ENCODE results near the gene ADPRM.

The ADPRM gene

GRCh38 chr17:10733666-10734065, 36.3 kb downstream of the ADPRM start:
- Histone ChIP-seq H3K27ac (ENCODE audit: extremely low read depth, low read depth, low read length) (no peak overlapping the region), H3K36me3 (ENCODE audit: control insufficient read depth in 2 of 2, insufficient read depth in 1 of 2, low read length in 2 of 2) (no peaks in the 10 kb centered on the region), H3K4me1 (ENCODE audit: control insufficient read depth, insufficient read depth, low read length) (no peaks in the 10 kb centered on the region), H3K9me3 (ENCODE audit: control insufficient read depth, insufficient read depth, low read depth, low read length) (no peaks in the 10 kb centered on the region), H3K4me3 (ENCODE audit: low read depth, low read length) (no peak overlapping the region)
- ChIA-PET CTCF (interaction anchor here (0.6 to 3.4 kb wide), 4 partner anchors 111 to 1255 kb away, joined by 3 to 23 read pairs (median 4); no protein-coding TSS in a partner anchor), POLR2A (no interaction called here)
- TF ChIP-seq ZNF777 (tag by site-specific recombination; IDR thresholded peaks at IDR 0.05; ENCODE audit: borderline replicate concordance) = no peak
- TF ChIP-seq ZBTB17 (tag by site-specific recombination; IDR thresholded peaks at IDR 0.05) = no peak
- no peak for TF ChIP-seq HOXD13 (CRISPR knock-in tag; IDR thresholded peaks at IDR 0.05; ENCODE audit: borderline replicate concordance)
- no peak for TF ChIP-seq SETDB1 (IDR thresholded peaks at IDR 0.05; ENCODE audit: insufficient read length, low read length)
- TF ChIP-seq OVOL3 (tag by site-specific recombination; IDR thresholded peaks at IDR 0.05) = no peak

DNA sequence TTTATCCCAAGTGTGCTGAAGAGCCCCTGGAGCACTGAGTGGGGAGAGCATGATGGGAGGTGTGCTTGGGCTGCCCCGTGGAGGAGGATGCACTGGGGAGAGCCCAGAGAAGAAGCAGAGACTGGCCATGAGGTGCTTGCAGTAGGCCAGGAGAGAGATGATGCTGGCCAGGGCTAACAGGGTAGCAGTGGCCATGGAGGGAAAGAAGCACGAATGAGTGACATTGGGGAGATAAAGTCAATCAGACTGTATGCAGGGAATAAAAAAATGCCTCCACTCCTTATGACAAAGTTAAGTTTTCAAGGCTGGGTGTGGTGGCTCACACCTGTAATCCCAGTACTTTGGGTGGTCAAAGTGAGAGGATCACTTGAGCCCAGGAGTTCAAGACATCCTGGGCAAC, 37.9 kb downstream of the ADPRM start:
- TF ChIP-seq ZBTB7A (tag by site-specific recombination; IDR thresholded peaks at IDR 0.05; ENCODE audit: low read depth) (no peak), ZNF248 (tag by site-specific recombination; IDR thresholded peaks at IDR 0.05) (no peak), GLIS1 (tag by site-specific recombination; IDR thresholded peaks at IDR 0.05) (no peak), ZNF488 (tag by site-specific recombination; IDR thresholded peaks at IDR 0.05) (no peak), ZBTB8A (tag by site-specific recombination; IDR thresholded peaks at IDR 0.05) (no peak), FEZF1 (tag by site-specific recombination; IDR thresholded peaks at IDR 0.05) (no peak), ZNF623 (tag by site-specific recombination; IDR thresholded peaks at IDR 0.05) (no peak), ZNF133 (tag by site-specific recombination; IDR thresholded peaks at IDR 0.05) (no peak), GFI1B (tag by site-specific recombination; IDR thresholded peaks at IDR 0.05) (no peak)
- Histone ChIP-seq H3K4me3 (ENCODE audit: low read depth, low read length) (no peak overlapping the region), H3K27ac (ENCODE audit: extremely low read depth, low read depth, low read length) (no peak overlapping the region), H3K4me1 (ENCODE audit: control insufficient read depth, insufficient read depth, low read length) (no peaks in the 10 kb centered on the region), H3K9me3 (ENCODE audit: control insufficient read depth, insufficient read depth, low read depth, low read length) (no peaks in the 10 kb centered on the region), H3K36me3 (ENCODE audit: control insufficient read depth in 2 of 2, insufficient read depth in 1 of 2, low read length in 2 of 2) (no peaks in the 10 kb centered on the region)
- POLR2A ChIA-PET = no interaction called here
- CTCF ChIA-PET = interaction anchor here (0.6 to 5.3 kb wide), 9 partner anchors 14 to 909 kb away, joined by 3 to 93 read pairs (median 4); no protein-coding TSS in a partner anchor

DNA sequence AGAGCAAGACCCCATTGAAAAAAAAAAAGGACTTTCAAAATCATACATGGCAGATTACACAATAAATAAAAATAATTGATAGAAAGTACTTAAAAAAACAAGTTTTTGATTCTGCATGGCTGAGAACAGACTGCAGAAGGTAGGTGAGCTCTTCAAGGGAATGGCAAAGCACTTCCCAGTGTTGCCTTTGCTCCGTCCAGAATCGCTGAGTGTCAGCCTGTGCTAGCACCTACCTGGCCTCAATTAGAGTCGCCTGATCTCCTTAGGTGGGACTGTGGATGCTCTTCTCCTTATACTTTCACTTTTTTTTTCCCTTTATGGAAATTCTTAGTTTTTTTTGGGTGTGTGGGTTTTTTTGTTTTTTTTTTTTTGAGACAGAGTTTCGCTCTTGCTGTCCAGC, 38.4 kb downstream of the ADPRM start:
- no peak overlapping the region for H3K4me3 ChIP-seq (ENCODE audit: low read depth, low read length)
- H3K27ac ChIP-seq (ENCODE audit: extremely low read depth, low read depth, low read length) = no peak overlapping the region
- CTCF ChIA-PET = interaction anchor here (0.6 to 5.3 kb wide), 11 partner anchors 13 to 908 kb away, joined by 3 to 93 read pairs (median 5); no protein-coding TSS in a partner anchor
- H3K9me3 ChIP-seq (ENCODE audit: control insufficient read depth, insufficient read depth, low read depth, low read length) = no peaks in the 10 kb centered on the region
- no peaks in the 10 kb centered on the region for H3K36me3 ChIP-seq (ENCODE audit: control insufficient read depth in 2 of 2, insufficient read depth in 1 of 2, low read length in 2 of 2)
- POLR2A ChIA-PET = no interaction called here
- H3K4me1 ChIP-seq (ENCODE audit: control insufficient read depth, insufficient read depth, low read length) = no peaks in the 10 kb centered on the region
- TF ChIP-seq ZNF26 (tag by site-specific recombination; IDR thresholded peaks at IDR 0.05) (no peak), ZNF146 (tag by site-specific recombination; IDR thresholded peaks at IDR 0.05) (no peak), BCL11A (tag by site-specific recombination; IDR thresholded peaks at IDR 0.05; ENCODE audit: low read depth) (no peak), ZNF350 (tag by site-specific recombination; IDR thresholded peaks at IDR 0.05) (no peak), ZNF555 (tag by site-specific recombination; conservative IDR thresholded peaks at IDR 0.05) (no peak), ZNF843 (tag by site-specific recombination; IDR thresholded peaks at IDR 0.05) (no peak), ZNF544 (tag by site-specific recombination; IDR thresholded peaks at IDR 0.05) (no peak), ZNF626 (tag by site-specific recombination; IDR thresholded peaks at IDR 0.05) (no peak), ZNF658 (tag by site-specific recombination; IDR thresholded peaks at IDR 0.05) (no peak), ZNF473 (tag by site-specific recombination; IDR thresholded peaks at IDR 0.05) (no peak), PRDM1 (tag by site-specific recombination; IDR thresholded peaks at IDR 0.05) (no peak)
- TF ChIP-seq, protein P1, sequence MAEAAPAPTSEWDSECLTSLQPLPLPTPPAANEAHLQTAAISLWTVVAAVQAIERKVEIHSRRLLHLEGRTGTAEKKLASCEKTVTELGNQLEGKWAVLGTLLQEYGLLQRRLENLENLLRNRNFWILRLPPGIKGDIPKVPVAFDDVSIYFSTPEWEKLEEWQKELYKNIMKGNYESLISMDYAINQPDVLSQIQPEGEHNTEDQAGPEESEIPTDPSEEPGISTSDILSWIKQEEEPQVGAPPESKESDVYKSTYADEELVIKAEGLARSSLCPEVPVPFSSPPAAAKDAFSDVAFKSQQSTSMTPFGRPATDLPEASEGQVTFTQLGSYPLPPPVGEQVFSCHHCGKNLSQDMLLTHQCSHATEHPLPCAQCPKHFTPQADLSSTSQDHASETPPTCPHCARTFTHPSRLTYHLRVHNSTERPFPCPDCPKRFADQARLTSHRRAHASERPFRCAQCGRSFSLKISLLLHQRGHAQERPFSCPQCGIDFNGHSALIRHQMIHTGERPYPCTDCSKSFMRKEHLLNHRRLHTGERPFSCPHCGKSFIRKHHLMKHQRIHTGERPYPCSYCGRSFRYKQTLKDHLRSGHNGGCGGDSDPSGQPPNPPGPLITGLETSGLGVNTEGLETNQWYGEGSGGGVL (tag by site-specific recombination; IDR thresholded peaks at IDR 0.05) = no peak
- TF ChIP-seq, protein P2, sequence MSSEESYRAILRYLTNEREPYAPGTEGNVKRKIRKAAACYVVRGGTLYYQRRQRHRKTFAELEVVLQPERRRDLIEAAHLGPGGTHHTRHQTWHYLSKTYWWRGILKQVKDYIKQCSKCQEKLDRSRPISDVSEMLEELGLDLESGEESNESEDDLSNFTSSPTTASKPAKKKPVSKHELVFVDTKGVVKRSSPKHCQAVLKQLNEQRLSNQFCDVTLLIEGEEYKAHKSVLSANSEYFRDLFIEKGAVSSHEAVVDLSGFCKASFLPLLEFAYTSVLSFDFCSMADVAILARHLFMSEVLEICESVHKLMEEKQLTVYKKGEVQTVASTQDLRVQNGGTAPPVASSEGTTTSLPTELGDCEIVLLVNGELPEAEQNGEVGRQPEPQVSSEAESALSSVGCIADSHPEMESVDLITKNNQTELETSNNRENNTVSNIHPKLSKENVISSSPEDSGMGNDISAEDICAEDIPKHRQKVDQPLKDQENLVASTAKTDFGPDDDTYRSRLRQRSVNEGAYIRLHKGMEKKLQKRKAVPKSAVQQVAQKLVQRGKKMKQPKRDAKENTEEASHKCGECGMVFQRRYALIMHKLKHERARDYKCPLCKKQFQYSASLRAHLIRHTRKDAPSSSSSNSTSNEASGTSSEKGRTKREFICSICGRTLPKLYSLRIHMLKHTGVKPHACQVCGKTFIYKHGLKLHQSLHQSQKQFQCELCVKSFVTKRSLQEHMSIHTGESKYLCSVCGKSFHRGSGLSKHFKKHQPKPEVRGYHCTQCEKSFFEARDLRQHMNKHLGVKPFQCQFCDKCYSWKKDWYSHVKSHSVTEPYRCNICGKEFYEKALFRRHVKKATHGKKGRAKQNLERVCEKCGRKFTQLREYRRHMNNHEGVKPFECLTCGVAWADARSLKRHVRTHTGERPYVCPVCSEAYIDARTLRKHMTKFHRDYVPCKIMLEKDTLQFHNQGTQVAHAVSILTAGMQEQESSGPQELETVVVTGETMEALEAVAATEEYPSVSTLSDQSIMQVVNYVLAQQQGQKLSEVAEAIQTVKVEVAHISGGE (tag by site-specific recombination; conservative IDR thresholded peaks at IDR 0.05; ENCODE audit: low read depth) = no peak

Measured in HEK293 (cell line).